Neural crest cell (in vitro differentiated cells): ENCODE results near the gene CGNL1. TPM values are rescaled to one million over a fixed set of nuclear protein-coding genes. Genes with fewer than 3 reads are reported as not detected.

Experiments
- DNase-seq: peaks from one replicate; pipeline ENCODE4 v3.0.0; 2021; ENCODE audit warnings: low read depth, mixed read lengths, low spot score
- H3K27ac Mint-ChIP-seq: one replicate; pipeline ENCODE4 v1.8.0; 2021; ENCODE audit warnings: mild to moderate bottlenecking, mixed read lengths; ENCODE audit not compliant: unreplicated experiment
- H3K27me3 Mint-ChIP-seq: 2 replicates; pipeline ENCODE4 v1.8.0; 2021; ENCODE audit warnings: low read depth, mild to moderate bottlenecking, mixed read lengths
- H3K36me3 Mint-ChIP-seq: 2 replicates; pipeline ENCODE4 v1.8.0; 2021; ENCODE audit warnings: low read depth, mild to moderate bottlenecking, mixed read lengths
- H3K4me1 Mint-ChIP-seq: 2 replicates; pipeline ENCODE4 v1.8.0; 2021; ENCODE audit warnings: mixed read lengths
- H3K4me3 Mint-ChIP-seq: one replicate; pipeline ENCODE4 v1.8.0; 2021; ENCODE audit warnings: mild to moderate bottlenecking, mixed read lengths
- H3K9me3 Mint-ChIP-seq: 2 replicates; pipeline ENCODE4 v1.8.0; 2021; ENCODE audit warnings: mixed read lengths
- CTCF ChIP-seq: fragments of 200-600 bp; sonication (generic); conservative IDR thresholded peaks from 2 replicates; pipeline ENCODE4 v1.5.0; 2021; ENCODE audit warnings: antibody characterized with exemption, mild to moderate bottlenecking
- total RNA-seq: library from RNA; stranded (reverse); gene quantifications from 2 replicates; pipeline ENCODE4 v1.2.1, GENCODE V29; 2021

CGNL1 gene
- total RNA-seq, 1 donor from 2014 or later: 1.2 TPM

- Mint-ChIP-seq H3K36me3 (no peaks in the 10 kb centered on the region), H3K9me3 (peaks cover 3% of the 10 kb centered on the region), H3K4me1 (no peaks in the 10 kb centered on the region), H3K4me3 (peak overlapping the region; percentile 70), H3K27me3 (peaks cover 63% of the 10 kb centered on the region), H3K27ac (no peak overlapping the region)
- no peak for TF ChIP-seq CTCF
- no peak for DNase-seq
These were observed 216.1 kb downstream of the CGNL1 start for GRCh38 chr15:57592426-57592825.

- no peak overlapping the region for H3K27ac Mint-ChIP-seq
- no peaks in the 10 kb centered on the region for H3K4me1 Mint-ChIP-seq
- H3K9me3 Mint-ChIP-seq: peaks cover 3% of the 10 kb centered on the region
- peaks cover 58% of the 10 kb centered on the region for H3K27me3 Mint-ChIP-seq
- H3K4me3 Mint-ChIP-seq: peak overlapping the region; percentile 70
- TF ChIP-seq CTCF: no peak
- H3K36me3 Mint-ChIP-seq: no peaks in the 10 kb centered on the region
- no peak for DNase-seq
These were observed 216.6 kb downstream of the CGNL1 start for GRCh38 chr15:57592836-57593420.

GRCh38 chr15:57594479-57594878 lies 218.2 kb downstream of the CGNL1 start:
- Mint-ChIP-seq H3K27me3 (peaks cover 53% of the 10 kb centered on the region), H3K36me3 (no peaks in the 10 kb centered on the region), H3K4me1 (no peaks in the 10 kb centered on the region), H3K27ac (no peak overlapping the region), H3K9me3 (peaks cover 3% of the 10 kb centered on the region), H3K4me3 (no peak overlapping the region)
- no peak for DNase-seq
- no peak for TF ChIP-seq CTCF

GRCh38 chr15:57595011-57595866 lies 218.9 kb downstream of the CGNL1 start:
- H3K36me3 Mint-ChIP-seq: no peaks in the 10 kb centered on the region
- no peak overlapping the region for H3K4me3 Mint-ChIP-seq
- peaks cover 3% of the 10 kb centered on the region for H3K9me3 Mint-ChIP-seq
- H3K27ac Mint-ChIP-seq: no peak overlapping the region
- no peak for DNase-seq
- H3K27me3 Mint-ChIP-seq: peaks cover 48% of the 10 kb centered on the region
- no peaks in the 10 kb centered on the region for H3K4me1 Mint-ChIP-seq
- no peak for TF ChIP-seq CTCF

- Mint-ChIP-seq H3K4me1 (no peaks in the 10 kb centered on the region), H3K27ac (no peak overlapping the region), H3K9me3 (peaks cover 3% of the 10 kb centered on the region), H3K36me3 (no peaks in the 10 kb centered on the region), H3K4me3 (no peak overlapping the region), H3K27me3 (peaks cover 40% of the 10 kb centered on the region)
- no peak for TF ChIP-seq CTCF
- DNase-seq: no peak
These were observed 220.1 kb downstream of the CGNL1 start for GRCh38 chr15:57596301-57596855.
